ENCODE measurements around the gene TMEM123. TPM values are rescaled to one million over a fixed set of nuclear protein-coding genes. Genes with fewer than 3 reads are reported as not detected.

The TMEM123 gene
- total RNA-seq, 1 donor, result 91.9 TPM

GRCh38 chr11:102426570-102426969, 26.0 kb downstream of the TMEM123 start:
- TF ChIP-seq, protein P1, sequence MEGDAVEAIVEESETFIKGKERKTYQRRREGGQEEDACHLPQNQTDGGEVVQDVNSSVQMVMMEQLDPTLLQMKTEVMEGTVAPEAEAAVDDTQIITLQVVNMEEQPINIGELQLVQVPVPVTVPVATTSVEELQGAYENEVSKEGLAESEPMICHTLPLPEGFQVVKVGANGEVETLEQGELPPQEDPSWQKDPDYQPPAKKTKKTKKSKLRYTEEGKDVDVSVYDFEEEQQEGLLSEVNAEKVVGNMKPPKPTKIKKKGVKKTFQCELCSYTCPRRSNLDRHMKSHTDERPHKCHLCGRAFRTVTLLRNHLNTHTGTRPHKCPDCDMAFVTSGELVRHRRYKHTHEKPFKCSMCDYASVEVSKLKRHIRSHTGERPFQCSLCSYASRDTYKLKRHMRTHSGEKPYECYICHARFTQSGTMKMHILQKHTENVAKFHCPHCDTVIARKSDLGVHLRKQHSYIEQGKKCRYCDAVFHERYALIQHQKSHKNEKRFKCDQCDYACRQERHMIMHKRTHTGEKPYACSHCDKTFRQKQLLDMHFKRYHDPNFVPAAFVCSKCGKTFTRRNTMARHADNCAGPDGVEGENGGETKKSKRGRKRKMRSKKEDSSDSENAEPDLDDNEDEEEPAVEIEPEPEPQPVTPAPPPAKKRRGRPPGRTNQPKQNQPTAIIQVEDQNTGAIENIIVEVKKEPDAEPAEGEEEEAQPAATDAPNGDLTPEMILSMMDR (IDR thresholded peaks at IDR 0.05; ENCODE audit: extremely low read depth, low read depth, low read length), result no peak
- peaks cover 11% of the 10 kb centered on the region for H3K79me2 ChIP-seq (ENCODE audit: insufficient read depth, low read length)

GRCh38 chr11:102426000-102426399, 26.6 kb downstream of the TMEM123 start:
- no peak for DNase-seq (ENCODE audit: insufficient read length, low spot score, missing footprints)
- Histone ChIP-seq H2AFZ (ENCODE audit: low read length) (no peak overlapping the region), H3K4me2 (ENCODE audit: insufficient read depth, low read length) (no peak overlapping the region), H3K27ac (ENCODE audit: low read depth, low read length) (no peak overlapping the region), H3K79me2 (ENCODE audit: insufficient read depth, low read length) (peaks cover 9% of the 10 kb centered on the region), H3K4me1 (ENCODE audit: insufficient read depth, low read length) (peaks cover 4% of the 10 kb centered on the region), H3K4me3 (ENCODE audit: insufficient read depth, low read length) (no peak overlapping the region), H3K36me3 (ENCODE audit: insufficient read depth, low read length) (no peaks in the 10 kb centered on the region), H3K9me3 (ENCODE audit: low read depth, low read length) (no peaks in the 10 kb centered on the region), H4K20me1 (ENCODE audit: insufficient read depth, low read length) (peaks cover 2% of the 10 kb centered on the region), H3K27me3 (ENCODE audit: insufficient read depth, low read length) (no peaks in the 10 kb centered on the region)
- TF ChIP-seq, protein P1 (IDR thresholded peaks at IDR 0.05; ENCODE audit: extremely low read depth, low read depth, low read length), result no peak

More at GRCh38 chr11:102426570-102426969, 26.0 kb downstream of the TMEM123 start:
- H3K4me1 ChIP-seq (ENCODE audit: insufficient read depth, low read length), result peaks cover 4% of the 10 kb centered on the region
- no peaks in the 10 kb centered on the region for H3K36me3 ChIP-seq (ENCODE audit: insufficient read depth, low read length)
- H4K20me1 ChIP-seq (ENCODE audit: insufficient read depth, low read length), result peaks cover 2% of the 10 kb centered on the region
- H3K27me3 ChIP-seq (ENCODE audit: insufficient read depth, low read length), result no peaks in the 10 kb centered on the region
- no peak overlapping the region for H3K27ac ChIP-seq (ENCODE audit: low read depth, low read length)
- no peak overlapping the region for H2AFZ ChIP-seq (ENCODE audit: low read length)
- H3K4me2 ChIP-seq (ENCODE audit: insufficient read depth, low read length), result no peak overlapping the region
- H3K9me3 ChIP-seq (ENCODE audit: low read depth, low read length), result no peaks in the 10 kb centered on the region
- DNase-seq (ENCODE audit: insufficient read length, low spot score, missing footprints), result no peak
- H3K4me3 ChIP-seq (ENCODE audit: insufficient read depth, low read length), result no peak overlapping the region

GRCh38 chr11:102423936-102424335, 28.6 kb downstream of the TMEM123 start:
- Histone ChIP-seq H3K27ac (ENCODE audit: low read depth, low read length) (no peak overlapping the region), H2AFZ (ENCODE audit: low read length) (no peak overlapping the region), H4K20me1 (ENCODE audit: insufficient read depth, low read length) (peaks cover 2% of the 10 kb centered on the region), H3K4me3 (ENCODE audit: insufficient read depth, low read length) (no peak overlapping the region), H3K9me3 (ENCODE audit: low read depth, low read length) (no peaks in the 10 kb centered on the region), H3K4me1 (ENCODE audit: insufficient read depth, low read length) (no peaks in the 10 kb centered on the region), H3K4me2 (ENCODE audit: insufficient read depth, low read length) (no peak overlapping the region), H3K36me3 (ENCODE audit: insufficient read depth, low read length) (no peaks in the 10 kb centered on the region), H3K79me2 (ENCODE audit: insufficient read depth, low read length) (peaks cover 4% of the 10 kb centered on the region), H3K27me3 (ENCODE audit: insufficient read depth, low read length) (no peaks in the 10 kb centered on the region)
- TF ChIP-seq, protein P1 (IDR thresholded peaks at IDR 0.05; ENCODE audit: extremely low read depth, low read depth, low read length), result no peak
- no peak for DNase-seq (ENCODE audit: insufficient read length, low spot score, missing footprints)

DNA sequence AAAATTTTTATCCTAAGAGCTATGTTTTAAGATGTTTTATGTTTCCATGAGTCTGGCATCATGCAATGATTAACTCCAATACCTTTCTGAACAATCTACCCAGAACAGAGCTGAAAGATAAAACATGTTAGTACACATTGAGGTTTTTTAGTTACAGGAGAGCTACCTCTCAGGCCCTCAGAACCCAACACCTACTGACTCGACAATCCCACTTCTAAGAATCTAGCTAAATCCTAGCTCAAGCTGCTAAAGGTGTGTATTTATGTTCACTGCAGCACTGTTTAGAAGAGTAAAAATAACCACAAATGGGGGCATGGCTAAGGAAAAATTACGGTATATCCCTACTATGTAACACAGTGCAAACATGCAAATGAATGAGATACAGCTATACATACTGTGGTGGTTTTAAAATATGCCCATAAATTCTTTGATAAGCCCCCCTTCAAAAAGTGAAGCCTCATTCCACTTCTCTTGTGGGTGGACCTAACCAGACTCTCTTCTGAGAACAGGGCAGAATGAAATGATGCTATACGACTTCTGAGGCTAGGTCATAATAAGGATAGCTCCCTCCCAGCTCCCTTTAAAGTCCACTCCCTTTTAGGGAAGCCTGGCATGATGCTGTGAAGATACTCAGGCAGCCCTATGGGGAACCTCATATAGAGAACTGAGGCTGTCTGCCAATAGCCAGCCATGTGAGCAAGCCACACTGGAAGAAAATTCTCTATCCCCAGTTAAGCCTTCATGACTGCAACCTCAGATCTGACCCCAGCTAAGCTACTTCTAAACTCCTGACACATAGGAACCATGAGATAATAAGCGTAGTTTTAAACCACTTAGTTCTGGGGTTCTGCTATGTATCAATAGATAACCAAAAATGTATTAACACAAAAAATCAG, 29.5 kb downstream of the TMEM123 start:
- Histone ChIP-seq H3K4me2 (ENCODE audit: insufficient read depth, low read length) (no peak overlapping the region), H3K27ac (ENCODE audit: low read depth, low read length) (no peak overlapping the region), H3K27me3 (ENCODE audit: insufficient read depth, low read length) (no peaks in the 10 kb centered on the region), H3K4me3 (ENCODE audit: insufficient read depth, low read length) (no peak overlapping the region), H4K20me1 (ENCODE audit: insufficient read depth, low read length) (peaks cover 2% of the 10 kb centered on the region), H2AFZ (ENCODE audit: low read length) (no peak overlapping the region), H3K9me3 (ENCODE audit: low read depth, low read length) (no peaks in the 10 kb centered on the region), H3K79me2 (ENCODE audit: insufficient read depth, low read length) (no peaks in the 10 kb centered on the region), H3K36me3 (ENCODE audit: insufficient read depth, low read length) (no peaks in the 10 kb centered on the region), H3K4me1 (ENCODE audit: insufficient read depth, low read length) (no peaks in the 10 kb centered on the region)
- DNase-seq (ENCODE audit: insufficient read length, low spot score, missing footprints), result no peak
- TF ChIP-seq, protein P1 (IDR thresholded peaks at IDR 0.05; ENCODE audit: extremely low read depth, low read depth, low read length), result no peak

Measured in osteoblast (primary cell).